GM23338 (cell line): ENCODE data around the gene NIPAL3. TPM values are rescaled to one million over a fixed set of nuclear protein-coding genes. Genes with fewer than 3 reads are reported as not detected.

Source experiments
- ATAC-seq: fragments of 200-7000 bp; cut with Tn5 transposase; 3 replicates; pipeline ENCODE4 v1.9.1; 2020
- DNase-seq: peaks from one replicate; pipeline ENCODE4 v3.0.0-alpha.2; 2015; ENCODE audit warnings: low spot score
- H2AFZ ChIP-seq: fragments of 200-600 bp; sonication (generic); 2 replicates; pipeline ENCODE4 v1.8.0; 2016; ENCODE audit warnings: antibody characterized with exemption, mild to moderate bottlenecking, moderate library complexity
- H3F3A ChIP-seq: fragments of 200-600 bp; sonication (generic); replicated peaks from 2 replicates; pipeline ENCODE4 v1.8.0; 2017; ENCODE audit warnings: antibody characterized with exemption, mixed run types, low read depth
- H3K27ac ChIP-seq: fragments of 200-600 bp; sonication (generic); 2 replicates; pipeline ENCODE4 v1.6.1; 2016; ENCODE audit warnings: low read depth
- H3K27me3 ChIP-seq: fragments of 200-600 bp; sonication (generic); 2 replicates; pipeline ENCODE4 v1.8.0; 2016; ENCODE audit warnings: mild to moderate bottlenecking, mixed run types, moderate library complexity; ENCODE audit not compliant: insufficient read depth
- H3K36me3 ChIP-seq: fragments of 200-600 bp; sonication (generic); 2 replicates; pipeline ENCODE4 v1.8.0; 2016; ENCODE audit warnings: mild to moderate bottlenecking; ENCODE audit not compliant: insufficient read depth
- H3K4me1 ChIP-seq: fragments of 200-600 bp; sonication (generic); 2 replicates; pipeline ENCODE4 v1.8.0; 2016; ENCODE audit warnings: mild to moderate bottlenecking, moderate library complexity; ENCODE audit not compliant: insufficient read depth
- H3K4me2 ChIP-seq: fragments of 200-600 bp; sonication (generic); 2 replicates; pipeline ENCODE4 v1.7.1; 2017; ENCODE audit warnings: mixed run types
- H3K4me3 ChIP-seq: fragments of 200-600 bp; sonication (generic); 2 replicates; pipeline ENCODE4 v1.6.1; 2016; ENCODE audit warnings: mixed run types
- H3K79me2 ChIP-seq: fragments of 200-600 bp; sonication (generic); replicated peaks from 2 replicates; pipeline ENCODE4 v1.8.0; 2017; ENCODE audit warnings: mild to moderate bottlenecking; ENCODE audit not compliant: insufficient read depth
- H3K9me2 ChIP-seq: fragments of 200-600 bp; sonication (generic); 2 replicates; pipeline ENCODE4 v1.8.0; 2017; ENCODE audit not compliant: insufficient read depth
- H4K20me1 ChIP-seq: fragments of 200-600 bp; sonication (generic); replicated peaks from 2 replicates; pipeline ENCODE4 v1.8.0; 2017; ENCODE audit warnings: mild to moderate bottlenecking; ENCODE audit not compliant: insufficient read depth
- H3K27ac Mint-ChIP-seq: 2 replicates; pipeline ENCODE4 v1.8.0; 2020; ENCODE audit warnings: inconsistent platforms, mild to moderate bottlenecking, moderate library complexity, mixed read lengths
- H3K27me3 Mint-ChIP-seq: 3 replicates; pipeline ENCODE4 v1.8.0; 2022; ENCODE audit warnings: low read depth, mild to moderate bottlenecking, moderate library complexity, mixed read lengths, inconsistent platforms; ENCODE audit not compliant: insufficient read depth, poor library complexity
- H3K36me3 Mint-ChIP-seq: 3 replicates; pipeline ENCODE4 v1.8.0; 2021; ENCODE audit warnings: low read depth, mild to moderate bottlenecking, inconsistent platforms, moderate library complexity, mixed read lengths
- H3K4me1 Mint-ChIP-seq: 3 replicates; pipeline ENCODE4 v1.8.0; 2020; ENCODE audit warnings: mild to moderate bottlenecking, inconsistent platforms, mixed read lengths
- H3K4me3 Mint-ChIP-seq: 3 replicates; pipeline ENCODE4 v1.8.0; 2021; ENCODE audit warnings: moderate library complexity, mild to moderate bottlenecking, inconsistent platforms, mixed read lengths
- H3K9me3 Mint-ChIP-seq: 3 replicates; pipeline ENCODE4 v1.8.0; 2020; ENCODE audit warnings: moderate library complexity, mild to moderate bottlenecking, inconsistent platforms, mixed read lengths
- ETS1 ChIP-seq: IDR thresholded peaks from 2 replicates; pipeline ENCODE4 v1.6.1; 2016; ENCODE audit warnings: antibody characterized with exemption
- NANOG ChIP-seq: IDR thresholded peaks from 2 replicates; pipeline ENCODE4 v1.6.1; 2016; ENCODE audit warnings: antibody characterized with exemption, borderline replicate concordance
- STAT1 ChIP-seq: IDR thresholded peaks from one replicate; pipeline ENCODE4 v1.6.1; 2016; ENCODE audit warnings: antibody characterized with exemption; ENCODE audit not compliant: unreplicated experiment
- ZNF331 ChIP-seq: fragments of 250-450 bp; sonication (Bioruptor Pico); IDR thresholded peaks from 2 replicates; pipeline ENCODE4 v1.5.0; 2020; ENCODE audit warnings: low read depth, mild to moderate bottlenecking, moderate library complexity
- polyA plus RNA-seq: library from polyadenylated mRNA; unstranded; fragments of >200 nt; fragmentation: Nextera tagmentation; extraction: Ambion mirVana; gene quantifications from 2 replicates; pipeline ENCODE4 v1.2.1, GENCODE V29; 2016
- total RNA-seq: library from RNA; depleted of rRNA; stranded (reverse); fragments of >200 nt; shearing (Covaris generic); gene quantifications from 2 replicates; pipeline ENCODE4 v1.2.3, GENCODE V29; 2014
- TF ChIP-seq, protein P1 (sequence below): fragments of 250-450 bp; sonication (Bioruptor Pico); IDR thresholded peaks from 2 replicates; pipeline ENCODE4 v1.5.0; 2020; ENCODE audit warnings: mild to moderate bottlenecking, moderate library complexity
- TF ChIP-seq, protein P2 (sequence below), 2 experiments: fragments of 200-600 bp in 1 of 2; sonication (generic) in 1 of 2; conservative IDR thresholded peaks; 2 replicates each; pipeline versions ENCODE4 v1.5.1 to v1.6.1; 2016 to 2017; ENCODE audit warnings: antibody characterized with exemption in 2 of 2, low read depth in 2 of 2, mild to moderate bottlenecking in 2 of 2, moderate library complexity in 1 of 2

Gene NIPAL3
- total and polyA plus RNA-seq, 2 experiments from 2014 or later: 5.5 to 9.6 TPM

- TF ChIP-seq, protein P1, sequence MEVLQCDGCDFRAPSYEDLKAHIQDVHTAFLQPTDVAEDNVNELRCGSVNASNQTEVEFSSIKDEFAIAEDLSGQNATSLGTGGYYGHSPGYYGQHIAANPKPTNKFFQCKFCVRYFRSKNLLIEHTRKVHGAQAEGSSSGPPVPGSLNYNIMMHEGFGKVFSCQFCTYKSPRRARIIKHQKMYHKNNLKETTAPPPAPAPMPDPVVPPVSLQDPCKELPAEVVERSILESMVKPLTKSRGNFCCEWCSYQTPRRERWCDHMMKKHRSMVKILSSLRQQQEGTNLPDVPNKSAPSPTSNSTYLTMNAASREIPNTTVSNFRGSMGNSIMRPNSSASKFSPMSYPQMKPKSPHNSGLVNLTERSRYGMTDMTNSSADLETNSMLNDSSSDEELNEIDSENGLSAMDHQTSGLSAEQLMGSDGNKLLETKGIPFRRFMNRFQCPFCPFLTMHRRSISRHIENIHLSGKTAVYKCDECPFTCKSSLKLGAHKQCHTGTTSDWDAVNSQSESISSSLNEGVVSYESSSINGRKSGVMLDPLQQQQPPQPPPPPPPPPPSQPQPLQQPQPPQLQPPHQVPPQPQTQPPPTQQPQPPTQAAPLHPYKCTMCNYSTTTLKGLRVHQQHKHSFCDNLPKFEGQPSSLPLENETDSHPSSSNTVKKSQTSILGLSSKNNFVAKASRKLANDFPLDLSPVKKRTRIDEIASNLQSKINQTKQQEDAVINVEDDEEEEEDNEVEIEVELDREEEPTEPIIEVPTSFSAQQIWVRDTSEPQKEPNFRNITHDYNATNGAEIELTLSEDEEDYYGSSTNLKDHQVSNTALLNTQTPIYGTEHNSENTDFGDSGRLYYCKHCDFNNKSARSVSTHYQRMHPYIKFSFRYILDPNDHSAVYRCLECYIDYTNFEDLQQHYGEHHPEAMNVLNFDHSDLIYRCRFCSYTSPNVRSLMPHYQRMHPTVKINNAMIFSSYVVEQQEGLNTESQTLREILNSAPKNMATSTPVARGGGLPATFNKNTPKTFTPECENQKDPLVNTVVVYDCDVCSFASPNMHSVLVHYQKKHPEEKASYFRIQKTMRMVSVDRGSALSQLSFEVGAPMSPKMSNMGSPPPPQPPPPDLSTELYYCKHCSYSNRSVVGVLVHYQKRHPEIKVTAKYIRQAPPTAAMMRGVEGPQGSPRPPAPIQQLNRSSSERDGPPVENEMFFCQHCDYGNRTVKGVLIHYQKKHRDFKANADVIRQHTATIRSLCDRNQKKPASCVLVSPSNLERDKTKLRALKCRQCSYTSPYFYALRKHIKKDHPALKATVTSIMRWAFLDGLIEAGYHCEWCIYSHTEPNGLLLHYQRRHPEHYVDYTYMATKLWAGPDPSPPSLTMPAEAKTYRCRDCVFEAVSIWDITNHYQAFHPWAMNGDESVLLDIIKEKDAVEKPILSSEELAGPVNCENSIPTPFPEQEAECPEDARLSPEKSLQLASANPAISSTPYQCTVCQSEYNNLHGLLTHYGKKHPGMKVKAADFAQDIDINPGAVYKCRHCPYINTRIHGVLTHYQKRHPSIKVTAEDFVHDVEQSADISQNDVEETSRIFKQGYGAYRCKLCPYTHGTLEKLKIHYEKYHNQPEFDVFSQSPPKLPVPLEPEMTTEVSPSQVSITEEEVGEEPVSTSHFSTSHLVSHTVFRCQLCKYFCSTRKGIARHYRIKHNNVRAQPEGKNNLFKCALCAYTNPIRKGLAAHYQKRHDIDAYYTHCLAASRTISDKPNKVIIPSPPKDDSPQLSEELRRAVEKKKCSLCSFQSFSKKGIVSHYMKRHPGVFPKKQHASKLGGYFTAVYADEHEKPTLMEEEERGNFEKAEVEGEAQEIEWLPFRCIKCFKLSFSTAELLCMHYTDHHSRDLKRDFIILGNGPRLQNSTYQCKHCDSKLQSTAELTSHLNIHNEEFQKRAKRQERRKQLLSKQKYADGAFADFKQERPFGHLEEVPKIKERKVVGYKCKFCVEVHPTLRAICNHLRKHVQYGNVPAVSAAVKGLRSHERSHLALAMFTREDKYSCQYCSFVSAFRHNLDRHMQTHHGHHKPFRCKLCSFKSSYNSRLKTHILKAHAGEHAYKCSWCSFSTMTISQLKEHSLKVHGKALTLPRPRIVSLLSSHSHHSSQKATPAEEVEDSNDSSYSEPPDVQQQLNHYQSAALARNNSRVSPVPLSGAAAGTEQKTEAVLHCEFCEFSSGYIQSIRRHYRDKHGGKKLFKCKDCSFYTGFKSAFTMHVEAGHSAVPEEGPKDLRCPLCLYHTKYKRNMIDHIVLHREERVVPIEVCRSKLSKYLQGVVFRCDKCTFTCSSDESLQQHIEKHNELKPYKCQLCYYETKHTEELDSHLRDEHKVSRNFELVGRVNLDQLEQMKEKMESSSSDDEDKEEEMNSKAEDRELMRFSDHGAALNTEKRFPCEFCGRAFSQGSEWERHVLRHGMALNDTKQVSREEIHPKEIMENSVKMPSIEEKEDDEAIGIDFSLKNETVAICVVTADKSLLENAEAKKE (CRISPR knock-in tag): no peak
- TF ChIP-seq ETS1: no peak
Observed at GRCh38 chr1:24438423-24438901, 22.9 kb downstream of the NIPAL3 start (continued).

DNA sequence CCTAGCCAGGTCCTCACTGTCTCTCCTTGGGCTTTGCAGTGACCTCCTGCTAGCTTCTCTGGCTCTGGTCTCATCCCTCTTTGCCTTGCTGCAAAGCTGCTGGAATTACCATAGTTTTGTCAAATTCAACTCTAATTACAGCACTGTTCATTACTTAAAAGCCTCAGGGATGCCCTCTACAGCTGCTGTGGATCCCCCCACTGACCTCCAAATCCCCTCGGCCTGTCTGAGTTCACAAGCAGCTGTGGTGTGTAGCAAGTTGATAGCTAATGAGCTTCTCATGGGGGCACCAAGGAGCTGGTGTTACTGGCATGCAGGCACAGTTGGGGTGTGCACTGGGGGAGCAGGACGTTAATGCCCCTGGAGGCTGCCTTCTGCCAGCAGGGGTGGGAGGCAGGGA is 24.8 kb downstream of the NIPAL3 start:
- H3K9me3 Mint-ChIP-seq: no peaks in the 10 kb centered on the region
- no peak for DNase-seq
- H3K27ac ChIP-seq: no peak overlapping the region
- no peaks in the 10 kb centered on the region for H3K9me2 ChIP-seq
- no peak overlapping the region for H2AFZ ChIP-seq
- H3K79me2 ChIP-seq: no peaks in the 10 kb centered on the region
- no peaks in the 10 kb centered on the region for H3K27me3 ChIP-seq
- no peaks in the 10 kb centered on the region; the same call in none of the 2 replicates for H3K4me1 ChIP-seq
- no peak for ATAC-seq
- no peak overlapping the region for H3K4me2 ChIP-seq
- H3K4me1 Mint-ChIP-seq: peaks cover 22% of the 10 kb centered on the region
- no peaks in the 10 kb centered on the region for H4K20me1 ChIP-seq
- no peaks in the 10 kb centered on the region for H3K36me3 ChIP-seq
- no peak overlapping the region for H3K27ac Mint-ChIP-seq
- H3K36me3 Mint-ChIP-seq: no peaks in the 10 kb centered on the region
- H3K27me3 Mint-ChIP-seq: peaks cover 6% of the 10 kb centered on the region
- no peak overlapping the region for H3K4me3 Mint-ChIP-seq
- H3F3A ChIP-seq: no peaks in the 10 kb centered on the region
- H3K4me3 ChIP-seq: no peak overlapping the region
- TF ChIP-seq ZNF331: no peak
- TF ChIP-seq ETS1: no peak
- no peak for TF ChIP-seq STAT1
- TF ChIP-seq NANOG: no peak
- TF ChIP-seq, protein P2, sequence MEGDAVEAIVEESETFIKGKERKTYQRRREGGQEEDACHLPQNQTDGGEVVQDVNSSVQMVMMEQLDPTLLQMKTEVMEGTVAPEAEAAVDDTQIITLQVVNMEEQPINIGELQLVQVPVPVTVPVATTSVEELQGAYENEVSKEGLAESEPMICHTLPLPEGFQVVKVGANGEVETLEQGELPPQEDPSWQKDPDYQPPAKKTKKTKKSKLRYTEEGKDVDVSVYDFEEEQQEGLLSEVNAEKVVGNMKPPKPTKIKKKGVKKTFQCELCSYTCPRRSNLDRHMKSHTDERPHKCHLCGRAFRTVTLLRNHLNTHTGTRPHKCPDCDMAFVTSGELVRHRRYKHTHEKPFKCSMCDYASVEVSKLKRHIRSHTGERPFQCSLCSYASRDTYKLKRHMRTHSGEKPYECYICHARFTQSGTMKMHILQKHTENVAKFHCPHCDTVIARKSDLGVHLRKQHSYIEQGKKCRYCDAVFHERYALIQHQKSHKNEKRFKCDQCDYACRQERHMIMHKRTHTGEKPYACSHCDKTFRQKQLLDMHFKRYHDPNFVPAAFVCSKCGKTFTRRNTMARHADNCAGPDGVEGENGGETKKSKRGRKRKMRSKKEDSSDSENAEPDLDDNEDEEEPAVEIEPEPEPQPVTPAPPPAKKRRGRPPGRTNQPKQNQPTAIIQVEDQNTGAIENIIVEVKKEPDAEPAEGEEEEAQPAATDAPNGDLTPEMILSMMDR (conservative IDR thresholded peaks at IDR 0.05; ENCODE audit: low read depth in 2 of 2): no peak
